ENCODE measurements around the gene PHF20.

The PHF20 gene

GRCh38 chr20:35792740-35793139, 20.9 kb downstream of the PHF20 start:
- TF ChIP-seq CTCF (IDR thresholded peaks at IDR 0.05) = no peak

GRCh38 chr20:35796571-35796970, 24.8 kb downstream of the PHF20 start:
- TF ChIP-seq CTCF (IDR thresholded peaks at IDR 0.05) = no peak

GRCh38 chr20:35801865-35802264, 30.1 kb downstream of the PHF20 start:
- no peak for TF ChIP-seq CTCF (IDR thresholded peaks at IDR 0.05)

DNA sequence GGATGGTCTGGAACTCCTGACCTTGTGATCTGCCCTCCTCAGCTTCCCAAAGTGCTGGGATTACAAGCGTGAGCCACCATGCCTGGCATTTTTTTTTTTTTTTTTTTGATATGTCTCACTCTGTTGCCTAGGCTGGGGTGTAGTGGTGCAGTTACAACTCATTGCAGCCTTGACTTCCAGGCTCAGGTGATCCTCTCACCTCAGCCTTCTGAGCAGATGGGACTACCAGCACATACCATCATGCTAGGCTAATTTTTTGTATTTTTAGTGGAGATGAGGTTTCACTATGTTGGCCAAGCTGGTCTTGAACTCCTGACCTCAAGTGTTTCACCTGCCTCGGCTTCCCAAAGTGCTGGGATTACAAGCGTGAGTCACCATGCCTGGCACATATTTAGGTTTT, 34.3 kb downstream of the PHF20 start:
- TF ChIP-seq CTCF (IDR thresholded peaks at IDR 0.05) = no peak

DNA sequence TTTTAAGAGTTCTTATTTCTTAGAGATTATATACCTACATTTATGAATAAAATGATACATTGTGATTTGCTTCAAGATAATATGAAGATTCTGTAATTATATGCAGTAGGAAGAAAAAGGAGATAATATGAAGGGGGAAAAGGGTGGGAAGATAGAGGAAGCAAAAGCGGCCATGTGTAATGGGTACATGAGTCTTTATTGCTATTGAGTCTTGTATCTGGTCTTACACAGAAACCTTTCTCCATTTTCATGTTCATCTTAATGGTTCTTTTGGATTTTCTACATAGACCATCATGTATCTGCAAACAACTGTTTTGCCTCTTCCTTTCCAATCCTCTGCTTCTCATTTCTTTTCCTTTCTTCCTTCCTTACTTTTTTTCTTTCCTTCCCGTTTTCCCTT, 36.1 kb downstream of the PHF20 start:
- no peak for TF ChIP-seq CTCF (IDR thresholded peaks at IDR 0.05)

DNA sequence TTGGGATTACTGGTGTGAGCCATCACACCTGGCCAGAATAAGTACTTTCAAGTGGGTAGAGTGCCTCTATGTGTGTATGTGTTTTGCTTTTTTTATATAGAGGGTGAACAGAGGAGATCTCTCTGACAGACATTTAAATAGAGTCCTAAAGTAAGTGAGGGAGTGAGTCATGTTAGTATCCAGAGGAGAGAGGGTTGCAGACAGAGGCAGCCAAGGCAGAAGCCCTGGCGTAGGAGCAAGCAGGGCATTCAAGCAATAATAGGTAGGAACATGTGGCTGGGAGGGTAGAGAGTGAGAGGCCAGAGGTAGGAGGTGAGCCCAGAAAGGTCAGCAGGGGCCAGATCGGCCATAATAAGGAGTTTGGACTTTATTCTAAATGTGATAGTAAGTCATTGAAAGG, 48.9 kb downstream of the PHF20 start:
- no peak for TF ChIP-seq CTCF (IDR thresholded peaks at IDR 0.05)

- TF ChIP-seq CTCF (IDR thresholded peaks at IDR 0.05) = no peak
Observed at GRCh38 chr20:35821807-35822242, 50.0 kb downstream of the PHF20 start.

- no peak for TF ChIP-seq CTCF (IDR thresholded peaks at IDR 0.05)
Observed at GRCh38 chr20:35823147-35823546, 51.3 kb downstream of the PHF20 start.
